ENCODE data around the gene CACNA2D3. TPM values are rescaled to one million over a fixed set of nuclear protein-coding genes. Genes with fewer than 3 reads are reported as not detected.

CACNA2D3 gene
- total RNA-seq, 1 experiment from 2014 or later, result 0.59 TPM

DNA sequence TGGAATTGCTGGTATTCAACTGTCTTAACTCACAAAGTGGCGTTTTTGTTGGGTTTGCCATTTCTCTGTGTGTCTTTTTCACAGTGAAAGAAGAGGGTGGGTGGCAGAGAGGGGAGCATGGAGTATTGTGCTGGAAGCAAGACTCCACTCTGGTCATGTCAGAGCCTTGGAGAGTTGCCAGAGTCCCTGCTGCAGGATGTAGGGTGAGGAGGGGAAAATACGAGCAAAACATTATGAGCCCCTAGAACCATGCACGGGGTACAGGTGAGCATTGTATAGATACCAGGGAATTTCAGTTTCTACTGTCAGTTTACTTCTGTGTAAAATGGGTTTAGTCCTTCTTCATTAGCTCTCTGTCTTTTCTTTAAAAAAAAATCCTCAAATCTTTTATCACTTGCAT is 249.9 kb downstream of the CACNA2D3 start:
- Histone ChIP-seq H3F3A (ENCODE audit: insufficient read depth, low read depth) (no peaks in the 10 kb centered on the region), H3K79me2 (ENCODE audit: low read depth) (no peaks in the 10 kb centered on the region), H3K4me3 (no peak overlapping the region), H2AFZ (no peak overlapping the region), H3K9me3 (ENCODE audit: insufficient read depth, low read depth) (no peaks in the 10 kb centered on the region), H3K27me3 (ENCODE audit: insufficient read depth, low read depth) (peaks cover 24% of the 10 kb centered on the region), H3K9me2 (ENCODE audit: insufficient read depth) (no peaks in the 10 kb centered on the region), H3K27ac (no peak overlapping the region), H3K4me2 (no peak overlapping the region), H3K4me1 (replicated peaks; ENCODE audit: insufficient read depth) (no peaks in the 10 kb centered on the region), H4K20me1 (ENCODE audit: insufficient read depth) (no peaks in the 10 kb centered on the region), H3K36me3 (ENCODE audit: low read depth) (no peaks in the 10 kb centered on the region)
- ChIA-PET CTCF (no interaction called here), POLR2A (ENCODE audit: unreplicated experiment) (no interaction called here)
- TF ChIP-seq EZH2 (IDR thresholded peaks at IDR 0.05; ENCODE audit: low read depth), result no peak
- TF ChIP-seq, protein P1, sequence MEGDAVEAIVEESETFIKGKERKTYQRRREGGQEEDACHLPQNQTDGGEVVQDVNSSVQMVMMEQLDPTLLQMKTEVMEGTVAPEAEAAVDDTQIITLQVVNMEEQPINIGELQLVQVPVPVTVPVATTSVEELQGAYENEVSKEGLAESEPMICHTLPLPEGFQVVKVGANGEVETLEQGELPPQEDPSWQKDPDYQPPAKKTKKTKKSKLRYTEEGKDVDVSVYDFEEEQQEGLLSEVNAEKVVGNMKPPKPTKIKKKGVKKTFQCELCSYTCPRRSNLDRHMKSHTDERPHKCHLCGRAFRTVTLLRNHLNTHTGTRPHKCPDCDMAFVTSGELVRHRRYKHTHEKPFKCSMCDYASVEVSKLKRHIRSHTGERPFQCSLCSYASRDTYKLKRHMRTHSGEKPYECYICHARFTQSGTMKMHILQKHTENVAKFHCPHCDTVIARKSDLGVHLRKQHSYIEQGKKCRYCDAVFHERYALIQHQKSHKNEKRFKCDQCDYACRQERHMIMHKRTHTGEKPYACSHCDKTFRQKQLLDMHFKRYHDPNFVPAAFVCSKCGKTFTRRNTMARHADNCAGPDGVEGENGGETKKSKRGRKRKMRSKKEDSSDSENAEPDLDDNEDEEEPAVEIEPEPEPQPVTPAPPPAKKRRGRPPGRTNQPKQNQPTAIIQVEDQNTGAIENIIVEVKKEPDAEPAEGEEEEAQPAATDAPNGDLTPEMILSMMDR (conservative IDR thresholded peaks at IDR 0.05), result no peak
- intact Hi-C loops (cut with micrococcal nuclease; ENCODE audit: unreplicated experiment), result no loop called here
- no TSS peak for BruUV-seq (replicated peaks)
- no peak for DNase-seq

DNA sequence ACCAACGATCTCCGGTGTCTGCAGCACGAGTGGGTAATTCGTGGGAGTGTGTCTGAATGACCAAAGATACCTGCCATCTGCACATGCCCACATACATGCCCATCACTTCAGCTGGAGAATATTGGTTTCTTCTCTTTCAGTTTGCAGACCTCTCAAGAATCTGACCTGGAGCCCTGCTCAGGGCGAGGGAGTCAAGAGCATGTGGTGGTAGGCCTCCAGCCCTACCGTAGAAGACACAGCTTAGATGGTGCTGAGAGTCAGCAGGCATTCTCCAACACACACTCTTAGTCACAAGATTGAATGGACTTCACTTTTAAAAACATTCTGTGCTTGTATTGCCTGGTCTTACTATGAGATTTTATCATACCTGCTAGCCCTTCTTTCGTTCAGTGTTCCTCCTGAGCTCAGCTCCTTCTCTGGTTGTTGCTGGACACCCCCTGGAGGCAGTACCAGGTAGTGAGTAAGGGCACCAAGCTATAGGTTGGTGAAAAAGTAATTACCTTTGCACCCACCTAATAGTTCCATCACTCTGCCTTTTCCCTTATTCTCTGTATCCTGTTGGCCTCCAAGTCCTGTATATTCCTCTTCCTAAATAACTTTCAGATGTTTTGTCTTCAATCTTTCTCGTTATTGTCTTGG is 252.0 kb downstream of the CACNA2D3 start:
- Histone ChIP-seq H3K4me2 (no peak overlapping the region), H3F3A (ENCODE audit: insufficient read depth, low read depth) (no peaks in the 10 kb centered on the region), H3K4me3 (no peak overlapping the region), H3K9me3 (ENCODE audit: insufficient read depth, low read depth) (no peaks in the 10 kb centered on the region), H4K20me1 (ENCODE audit: insufficient read depth) (no peaks in the 10 kb centered on the region), H3K4me1 (replicated peaks; ENCODE audit: insufficient read depth) (no peaks in the 10 kb centered on the region), H3K79me2 (ENCODE audit: low read depth) (no peaks in the 10 kb centered on the region), H3K27me3 (ENCODE audit: insufficient read depth, low read depth) (peaks cover 23% of the 10 kb centered on the region), H2AFZ (no peak overlapping the region), H3K9me2 (ENCODE audit: insufficient read depth) (no peaks in the 10 kb centered on the region), H3K36me3 (ENCODE audit: low read depth) (no peaks in the 10 kb centered on the region), H3K27ac (no peak overlapping the region)
- CTCF ChIA-PET, result no interaction called here
- POLR2A ChIA-PET (ENCODE audit: unreplicated experiment), result no interaction called here
- DNase-seq, result no peak
- TF ChIP-seq EZH2 (IDR thresholded peaks at IDR 0.05; ENCODE audit: low read depth), result no peak
- TF ChIP-seq, protein P1 (conservative IDR thresholded peaks at IDR 0.05), result peak; percentile 39; the same call in 1 of the 2 replicates
- intact Hi-C loops (cut with micrococcal nuclease; ENCODE audit: unreplicated experiment), result no loop called here
- no TSS peak for BruUV-seq (replicated peaks)

DNA sequence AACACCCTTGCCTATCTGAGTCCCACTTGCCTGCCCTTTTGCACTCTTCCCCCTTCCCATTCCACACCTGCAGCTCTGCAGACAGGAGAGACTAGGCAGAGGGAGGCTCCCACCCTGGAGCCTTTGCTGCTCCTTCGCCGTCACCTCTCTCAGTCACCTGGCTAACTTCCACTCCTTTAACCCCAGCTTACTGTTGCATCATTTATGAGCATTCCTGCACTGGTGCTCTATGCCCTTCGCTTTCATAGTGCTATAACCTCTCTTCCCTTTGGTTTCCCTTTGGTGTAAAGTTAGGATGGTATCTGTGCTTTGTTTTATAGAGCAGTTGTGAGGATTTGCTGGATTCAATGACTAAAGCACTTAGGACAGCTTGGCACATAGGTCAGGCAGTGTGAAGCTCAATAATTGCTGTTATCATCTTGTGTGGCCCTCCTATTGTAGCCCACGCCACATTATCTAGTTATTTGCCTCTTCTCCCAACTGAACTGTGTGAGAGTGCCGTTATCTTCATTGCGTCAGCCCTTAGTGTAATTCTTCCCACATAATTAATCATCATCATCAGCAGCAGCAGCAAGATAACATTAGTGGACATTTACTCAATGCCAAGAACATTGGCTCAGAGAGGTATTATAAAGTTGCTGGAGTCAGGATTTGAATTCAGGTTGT is 253.9 kb downstream of the CACNA2D3 start:
- intact Hi-C loops (cut with micrococcal nuclease; ENCODE audit: unreplicated experiment), result no loop called here
- Histone ChIP-seq H3K4me2 (no peak overlapping the region), H3K36me3 (ENCODE audit: low read depth) (no peaks in the 10 kb centered on the region), H4K20me1 (ENCODE audit: insufficient read depth) (no peaks in the 10 kb centered on the region), H3K9me2 (ENCODE audit: insufficient read depth) (no peaks in the 10 kb centered on the region), H3K9me3 (ENCODE audit: insufficient read depth, low read depth) (no peaks in the 10 kb centered on the region), H3K79me2 (ENCODE audit: low read depth) (no peaks in the 10 kb centered on the region), H3K4me3 (no peak overlapping the region), H3K27ac (no peak overlapping the region), H2AFZ (no peak overlapping the region), H3K4me1 (replicated peaks; ENCODE audit: insufficient read depth) (no peaks in the 10 kb centered on the region), H3K27me3 (ENCODE audit: insufficient read depth, low read depth) (peaks cover 34% of the 10 kb centered on the region), H3F3A (ENCODE audit: insufficient read depth, low read depth) (no peaks in the 10 kb centered on the region)
- TF ChIP-seq, protein P1 (conservative IDR thresholded peaks at IDR 0.05), result no peak
- no peak for TF ChIP-seq EZH2 (IDR thresholded peaks at IDR 0.05; ENCODE audit: low read depth)
- no peak for DNase-seq
- ChIA-PET POLR2A (ENCODE audit: unreplicated experiment) (no interaction called here), CTCF (no interaction called here)
- no TSS peak for BruUV-seq (replicated peaks)

All from PC-9 (cell line).